Tibial nerve (tissue), 4 donors: ENCODE data around the gene SPRN. TPM values are rescaled to one million over a fixed set of nuclear protein-coding genes. Genes with fewer than 3 reads are reported as not detected.
"Not testable (repeated sequence)": the region's sequence is repeated elsewhere in the genome, so short reads cannot be mapped to it uniquely, and the experiment has no call there.

ENCODE experiments used
- DNase-seq, 2 donors: peaks; one replicate each; pipeline ENCODE4 v3.0.0-alpha.2; 2019; ENCODE audit warnings: low spot score in 2 of 2
- H3K27ac ChIP-seq, 4 donors: fragments of 200-600 bp; sonication (generic) in 3 of 4; one replicate each; pipeline ENCODE4 v1.5.1; 2017 to 2019; ENCODE audit warnings: mild to moderate bottlenecking in 1 of 4
- H3K27me3 ChIP-seq, 2 donors: fragments of 200-600 bp; sonication (generic) in 1 of 2; one replicate each; pipeline versions ENCODE4 v1.5.1 to v1.6.0; 2017 to 2019
- H3K36me3 ChIP-seq, 3 donors: fragments of 200-600 bp; sonication (generic); one replicate each; pipeline ENCODE4 v1.5.1; 2018 to 2019
- H3K4me1 ChIP-seq, 4 donors: fragments of 200-600 bp; sonication (generic) in 3 of 4; one replicate each; pipeline ENCODE4 v1.5.1; 2017 to 2019
- H3K4me3 ChIP-seq, 4 donors: fragments of 200-600 bp; sonication (generic) in 3 of 4; one replicate each; pipeline ENCODE4 v1.5.1; 2017 to 2019; ENCODE audit warnings: mild to moderate bottlenecking in 1 of 4, moderate library complexity in 1 of 4
- H3K9me3 ChIP-seq, 4 donors: fragments of 200-600 bp; sonication (generic) in 3 of 4; one replicate each; pipeline ENCODE4 v1.5.1; 2017 to 2019
- EP300 ChIP-seq, 2 donors: sonication (generic); formaldehyde crosslinking; IDR thresholded peaks; one replicate each; pipeline ENCODE4 v1.6.1; 2017; ENCODE audit warnings: antibody characterized with exemption in 2 of 2, mild to moderate bottlenecking in 1 of 2
- POLR2A ChIP-seq, 2 donors: fragments of 450-650 bp; IDR thresholded peaks; one replicate each; pipeline ENCODE4 v1.6.1; 2017; ENCODE audit warnings: antibody characterized with exemption in 2 of 2, mild to moderate bottlenecking in 2 of 2, moderate library complexity in 2 of 2
- WGBS, 2 donors: methylation state at CpG; one replicate each; pipeline ENCODE4 v1.1.5; 2018; 5-methylcytosine and 5-hydroxymethylcytosine counted together
- total RNA-seq, 4 donors: library from RNA; depleted of rRNA; stranded (reverse); fragments of >200 nt; gene quantifications; one replicate each; pipeline ENCODE4 v1.1.0, GENCODE V29; 2016
- TF ChIP-seq, protein P1 (sequence below), 5 experiments: fragments of 200-600 bp in 3 of 5; fragments of 450-650 bp in 2 of 5; sonication (generic) in 3 of 5; IDR thresholded peaks; one replicate each; pipeline ENCODE4 v1.5.1; 2016 to 2019; ENCODE audit warnings: antibody characterized with exemption in 5 of 5, mild to moderate bottlenecking in 3 of 5, moderate library complexity in 2 of 5

SPRN gene
- total RNA-seq, 4 donors from 2014 or later: not detected

GRCh38 chr10:133377818-133378250, 46.6 kb downstream of the SPRN start:
- Histone ChIP-seq H3K36me3 (peaks cover 0 to 21% (median 0%) of the 10 kb centered on the region in 3 donors), H3K9me3 (no peaks in the 10 kb centered on the region), H3K4me3 (peak overlapping the region; percentile 73 to 98 (median 78)), H3K27ac (peak overlapping the region; percentile 77 to 95 (median 92)), H3K27me3 (no peaks in the 10 kb centered on the region), H3K4me1 (peaks cover 0 to 49% (median 25%) of the 10 kb centered on the region in 4 donors)
- 29% methylated on average over 12 of the region's 20 CpGs; no CpG with 5 or more reads in 1 of the 2 donors for WGBS, 2 donors
- DNase-seq: no peak
- TF ChIP-seq, protein P1, sequence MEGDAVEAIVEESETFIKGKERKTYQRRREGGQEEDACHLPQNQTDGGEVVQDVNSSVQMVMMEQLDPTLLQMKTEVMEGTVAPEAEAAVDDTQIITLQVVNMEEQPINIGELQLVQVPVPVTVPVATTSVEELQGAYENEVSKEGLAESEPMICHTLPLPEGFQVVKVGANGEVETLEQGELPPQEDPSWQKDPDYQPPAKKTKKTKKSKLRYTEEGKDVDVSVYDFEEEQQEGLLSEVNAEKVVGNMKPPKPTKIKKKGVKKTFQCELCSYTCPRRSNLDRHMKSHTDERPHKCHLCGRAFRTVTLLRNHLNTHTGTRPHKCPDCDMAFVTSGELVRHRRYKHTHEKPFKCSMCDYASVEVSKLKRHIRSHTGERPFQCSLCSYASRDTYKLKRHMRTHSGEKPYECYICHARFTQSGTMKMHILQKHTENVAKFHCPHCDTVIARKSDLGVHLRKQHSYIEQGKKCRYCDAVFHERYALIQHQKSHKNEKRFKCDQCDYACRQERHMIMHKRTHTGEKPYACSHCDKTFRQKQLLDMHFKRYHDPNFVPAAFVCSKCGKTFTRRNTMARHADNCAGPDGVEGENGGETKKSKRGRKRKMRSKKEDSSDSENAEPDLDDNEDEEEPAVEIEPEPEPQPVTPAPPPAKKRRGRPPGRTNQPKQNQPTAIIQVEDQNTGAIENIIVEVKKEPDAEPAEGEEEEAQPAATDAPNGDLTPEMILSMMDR (IDR thresholded peaks at IDR 0.05): no peak
- no peak for TF ChIP-seq EP300 (IDR thresholded peaks at IDR 0.05)
- no peak for TF ChIP-seq POLR2A (IDR thresholded peaks at IDR 0.05)

DNA sequence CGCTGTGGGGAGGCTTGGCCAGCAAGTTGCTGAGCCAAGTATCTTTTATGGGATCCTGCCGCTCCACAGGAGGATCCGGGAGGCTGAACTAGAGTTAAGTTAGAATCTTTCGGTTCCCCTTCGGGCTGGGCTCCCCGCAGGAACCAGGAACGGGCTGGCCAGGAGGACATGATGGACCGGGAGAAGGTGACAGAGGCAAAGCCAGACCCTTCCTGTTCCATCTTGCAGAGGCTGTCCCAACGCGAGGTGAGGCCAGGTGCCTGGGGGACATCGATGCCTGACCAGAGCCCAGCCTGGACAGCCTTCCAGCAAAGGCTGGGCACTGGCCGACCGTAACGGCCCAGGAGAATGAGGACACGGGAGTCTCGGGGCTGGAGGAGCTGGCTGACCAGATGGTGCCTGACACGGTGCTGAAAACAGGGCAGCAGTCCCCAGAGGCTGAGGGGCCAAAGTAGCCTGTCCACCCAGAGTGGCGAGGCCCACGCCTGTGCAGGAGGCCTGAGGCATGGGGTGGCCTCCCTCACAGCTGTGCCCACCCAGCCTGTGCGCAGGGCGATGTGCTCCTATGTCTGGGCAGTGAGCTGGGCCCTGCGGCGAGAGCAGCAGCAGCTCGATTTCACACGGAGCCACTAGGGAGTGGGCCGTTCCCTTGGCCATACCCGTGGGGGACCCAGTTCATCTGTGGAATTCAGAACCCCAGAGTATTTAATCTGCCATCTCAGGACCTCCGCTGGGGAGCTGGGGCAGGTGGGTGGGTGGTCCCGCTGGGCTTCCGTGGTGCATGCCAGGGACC, 47.2 kb downstream of the SPRN start:
- TF ChIP-seq EP300 (IDR thresholded peaks at IDR 0.05) (no peak), POLR2A (IDR thresholded peaks at IDR 0.05) (no peak)
- TF ChIP-seq, protein P1 (IDR thresholded peaks at IDR 0.05): no peak
- WGBS, 2 donors: 86 to 87% methylated on average over 21 to 28 of the region's 30 CpGs
- H3K27ac ChIP-seq: peak overlapping the region in 3 of 4 donors; percentile 91 to 95 (median 93)
- H3K4me1 ChIP-seq: peaks cover 0 to 54% (median 26%) of the 10 kb centered on the region in 4 donors
- peak overlapping the region in 1 of 4 donors; percentile 98 for H3K4me3 ChIP-seq
- no peak for DNase-seq
- H3K27me3 ChIP-seq: no peaks in the 10 kb centered on the region
- H3K36me3 ChIP-seq: peaks cover 0 to 15% (median 0%) of the 10 kb centered on the region in 3 donors
- no peaks in the 10 kb centered on the region for H3K9me3 ChIP-seq

DNA sequence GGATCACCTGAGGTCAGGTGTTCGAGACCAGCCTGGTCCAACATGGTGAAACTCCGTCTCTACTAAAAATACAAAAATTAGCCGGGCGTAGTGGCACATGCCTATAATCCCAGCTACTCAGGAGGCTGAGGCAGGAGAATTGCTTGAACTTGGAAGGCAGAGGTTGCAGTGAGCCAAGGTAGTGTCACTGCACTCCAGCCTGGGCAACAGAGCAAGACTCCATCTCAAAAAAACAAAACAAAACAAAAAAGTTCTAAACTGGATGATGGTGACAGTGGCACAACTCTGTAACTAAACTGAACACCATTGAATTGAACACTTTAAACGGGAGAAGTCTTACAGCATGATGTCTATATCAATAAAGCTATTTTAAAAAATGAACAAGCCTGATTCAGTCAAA, 48.2 kb downstream of the SPRN start:
- H3K27me3 ChIP-seq, DNase-seq, H3K9me3 ChIP-seq, H3K4me3 ChIP-seq, H3K36me3 ChIP-seq: not testable (repeated sequence)
- peak overlapping the region; percentile 10 to 95 (median 54) for H3K27ac ChIP-seq
- H3K4me1 ChIP-seq: peaks cover 0 to 63% (median 27%) of the 10 kb centered on the region in 4 donors
- WGBS, 2 donors: 81 to 93% methylated on average over 5 of the region's 5 CpGs

DNA sequence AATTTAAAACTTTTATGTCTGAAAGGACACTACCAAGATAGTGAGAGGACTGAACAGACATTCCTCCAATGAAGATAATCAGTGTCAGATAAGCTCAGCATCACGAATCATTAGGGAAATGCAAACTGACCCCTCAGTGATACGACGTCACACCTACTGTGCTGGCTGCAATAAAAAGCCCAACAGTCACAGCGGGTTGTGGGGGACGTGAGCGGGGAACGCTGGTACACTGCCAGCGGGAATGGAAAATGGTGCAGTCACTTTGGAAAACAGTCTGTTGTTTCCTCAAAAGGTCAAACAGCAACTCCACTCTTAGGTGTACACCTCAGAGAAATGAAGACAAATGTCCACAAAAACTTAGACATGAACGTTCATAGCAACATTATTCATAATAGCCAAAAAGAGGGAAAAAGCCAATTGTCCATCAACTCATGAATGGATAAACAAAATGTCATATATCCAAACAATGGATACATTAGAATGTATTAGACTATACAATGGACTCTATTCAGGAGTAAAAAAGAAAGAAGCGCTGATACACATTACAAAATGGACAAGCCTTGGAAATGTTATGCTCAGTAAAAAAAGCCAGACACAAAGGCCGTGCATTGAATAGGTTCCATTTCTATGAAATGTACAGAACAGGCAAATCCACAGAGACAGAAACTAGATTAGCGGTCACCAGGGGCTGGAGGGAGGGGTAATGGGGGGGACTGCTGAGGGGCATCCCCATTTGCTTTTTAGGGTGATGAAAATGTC, 48.9 kb downstream of the SPRN start:
- Histone ChIP-seq H3K27ac (peak overlapping the region; percentile 41 to 95 (median 84)), H3K9me3 (no peaks in the 10 kb centered on the region), H3K36me3 (peaks cover 0 to 11% (median 0%) of the 10 kb centered on the region in 3 donors), H3K4me3 (no peak overlapping the region), H3K27me3 (no peaks in the 10 kb centered on the region), H3K4me1 (peaks cover 0 to 63% (median 27%) of the 10 kb centered on the region in 4 donors)
- TF ChIP-seq, protein P1 (IDR thresholded peaks at IDR 0.05): no peak
- peak in 1 of 2 donors; percentile 57 for TF ChIP-seq EP300 (IDR thresholded peaks at IDR 0.05)
- 43 to 47% methylated on average over 12 of the region's 12 CpGs for WGBS, 2 donors
- DNase-seq: no peak

DNA sequence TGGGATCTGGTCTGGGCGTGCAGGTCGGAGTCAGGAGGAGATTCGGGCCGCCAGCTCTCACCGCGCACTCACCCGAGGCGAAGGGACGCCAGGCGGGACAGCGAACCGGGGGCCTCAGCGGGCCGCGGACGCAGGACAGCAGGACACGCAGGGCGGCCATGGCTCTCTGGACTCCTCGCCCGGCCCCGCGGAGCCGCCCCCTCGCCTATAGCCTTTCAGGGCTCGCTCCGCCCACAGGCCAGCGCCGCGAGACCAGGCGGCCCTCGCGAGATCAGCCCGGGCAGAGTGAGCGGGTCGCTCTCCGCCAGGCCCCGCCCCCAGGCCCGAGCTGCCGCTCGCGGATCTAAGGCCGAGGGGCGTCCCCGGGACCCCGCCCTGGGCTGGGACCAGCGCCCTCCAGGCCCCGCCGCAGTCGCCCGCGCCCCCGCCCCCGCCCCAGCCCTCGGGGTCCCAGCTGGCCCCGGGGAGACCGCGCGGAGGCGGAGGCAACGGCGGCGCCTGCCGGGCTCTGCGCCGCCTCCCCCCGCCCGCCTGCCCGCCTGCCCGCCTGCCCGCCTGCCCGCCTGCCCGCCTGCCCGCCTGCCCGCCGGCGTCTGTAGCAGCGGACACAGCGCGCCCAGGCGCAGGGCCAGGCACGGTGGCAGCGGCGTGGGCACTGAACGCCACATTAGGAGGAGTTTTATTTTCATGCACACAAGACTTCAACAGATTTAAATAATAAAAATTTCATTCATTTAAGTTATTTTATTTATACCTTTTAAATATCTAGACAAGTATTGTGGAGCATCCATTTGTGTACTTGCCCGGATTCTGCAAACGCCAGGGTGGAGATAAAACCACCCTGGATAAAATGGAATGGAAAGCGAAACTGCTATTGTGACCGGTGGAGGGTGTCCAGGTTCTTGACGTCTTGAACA, 51.0 kb downstream of the SPRN start, which contains the start of gene ECHS1:
Gene ECHS1 (minus strand): TSS at position 181 of the 917 bp plus-strand sequence. CDS start 21 bp downstream, at position 160.
- Histone ChIP-seq H3K4me3 (peak within 1 kb of the TSS; percentile 61 to 93 (median 84)), H3K9me3 (no peaks in the 10 kb centered on the region), H3K36me3 (peaks cover 0 to 32% (median 5%) of the 10 kb centered on the region in 3 donors), H3K27me3 (no peaks in the 10 kb centered on the region), H3K4me1 (peaks cover 0 to 54% (median 18%) of the 10 kb centered on the region in 4 donors), H3K27ac (peak within 1 kb of the TSS; percentile 71 to 95 (median 84))
- 1 to 3% methylated on average over 27 to 48 of the region's 89 CpGs for WGBS, 2 donors
- TF ChIP-seq, protein P1 (IDR thresholded peaks at IDR 0.05): peak in 1 of 5 experiments; percentile 23
- TF ChIP-seq POLR2A (IDR thresholded peaks at IDR 0.05) (peak; percentile 46 to 64), EP300 (IDR thresholded peaks at IDR 0.05) (peak; percentile 13 to 72)
- peak; percentile 91 to 94 for DNase-seq
